ENCODE results near the gene UBIAD1.
A peak's percentile ranks its signal among the peaks of the same experiment; 100 is the strongest.

UBIAD1 gene

DNA sequence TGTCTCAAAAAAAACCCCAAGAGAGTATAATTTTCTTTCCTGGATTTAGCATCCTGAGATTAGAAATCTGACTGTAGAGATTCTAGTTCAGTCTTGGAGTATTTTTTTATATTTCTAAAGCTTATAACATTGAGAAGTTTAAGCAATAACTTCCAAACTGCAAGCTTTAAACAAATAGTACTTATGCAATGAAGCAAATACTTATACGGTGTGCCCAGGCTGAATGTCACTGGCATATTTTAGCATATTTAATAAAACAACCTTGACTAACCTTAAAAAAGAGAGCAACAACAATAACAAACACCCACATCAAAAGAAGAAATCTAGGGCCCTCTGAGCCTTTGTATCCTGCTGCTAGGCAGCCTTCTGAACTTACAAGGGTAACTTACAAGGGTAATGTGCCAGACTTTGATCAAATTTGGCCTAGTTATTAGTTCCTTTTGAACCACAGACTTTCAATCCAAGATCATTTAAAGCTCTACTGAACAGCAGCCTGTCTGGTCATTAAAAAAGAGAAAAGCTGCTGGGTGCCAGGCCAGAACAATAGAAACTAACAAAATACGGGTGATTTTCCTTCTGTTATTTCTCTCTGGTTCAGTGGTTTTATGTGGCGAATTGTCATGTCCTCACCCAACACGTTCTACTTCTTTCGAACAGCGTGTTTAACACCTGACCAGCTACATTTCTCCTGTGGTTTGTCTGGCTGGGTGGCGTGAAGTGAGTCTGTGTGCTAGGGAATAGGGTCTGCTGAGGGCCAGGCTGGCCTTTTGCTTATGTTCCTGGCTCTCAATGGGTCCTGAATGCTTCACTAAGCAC, 26.9 kb upstream of the UBIAD1 start:
- Histone ChIP-seq H3K27ac (replicated peaks; ENCODE audit: low read length) (no peak overlapping the region), H3K18ac (ENCODE audit: low read length) (no peak overlapping the region), H4K8ac (ENCODE audit: low read depth, low read length) (no peak overlapping the region), H3K27me3 (ENCODE audit: control insufficient read depth in 3 of 3, insufficient read depth in 3 of 3, low read depth in 1 of 3, low read length in 3 of 3) (no peaks in the 10 kb centered on the region), H3K14ac (ENCODE audit: low read length) (no peak overlapping the region), H2AFZ (ENCODE audit: low read length) (no peak overlapping the region), H3K9me3 (replicated peaks in 1 of 2; ENCODE audit: control insufficient read depth in 2 of 2, insufficient read depth in 1 of 2, low read depth in 1 of 2, low read length in 2 of 2) (peaks cover 5 to 8% of the 10 kb centered on the region in 2 donors), H3K4me2 (ENCODE audit: insufficient read depth, low read length, poor library complexity, severe bottlenecking) (no peak overlapping the region), H4K91ac (ENCODE audit: low read depth, low read length, poor library complexity) (no peak overlapping the region), H3K4me3 (ENCODE audit: low read length in 2 of 2) (no peak overlapping the region), H3K4me1 (ENCODE audit: control insufficient read depth in 2 of 2, insufficient read depth in 1 of 2, low read depth in 1 of 2, low read length in 2 of 2) (no peaks in the 10 kb centered on the region), H2BK15ac (ENCODE audit: low read length) (no peak overlapping the region), H2AK5ac (ENCODE audit: low read depth, low read length) (no peak overlapping the region), H3K79me1 (ENCODE audit: low read depth, low read length) (no peaks in the 10 kb centered on the region), H2BK120ac (ENCODE audit: low read depth, low read length) (no peak overlapping the region), H3K4ac (ENCODE audit: low read length) (no peak overlapping the region), H3K23ac (ENCODE audit: low read depth, low read length, poor library complexity) (no peak overlapping the region), H3K9ac (ENCODE audit: low read depth, low read length, poor library complexity) (no peak overlapping the region), H2BK12ac (ENCODE audit: low read length) (no peak overlapping the region), H3K36me3 (replicated peaks in 1 of 2; ENCODE audit: control insufficient read depth in 2 of 2, insufficient read depth in 2 of 2, low read length in 2 of 2) (peaks cover 36 to 77% of the 10 kb centered on the region in 2 donors), H2BK5ac (ENCODE audit: low read length) (no peak overlapping the region)
- no peak for DNase-seq (ENCODE audit: low spot score)
- no CpG with 5 or more reads among the region's 7 CpGs for WGBS, 2 donors (ENCODE audit: extremely low coverage in 2 of 2, insufficient read length in 2 of 2, insufficient replicate concordance in 1 of 2)

- no peaks in the 10 kb centered on the region for H3K4me1 ChIP-seq (ENCODE audit: control insufficient read depth in 2 of 2, insufficient read depth in 1 of 2, low read depth in 1 of 2, low read length in 2 of 2)
- peak overlapping the region; percentile 19 for H2BK5ac ChIP-seq (ENCODE audit: low read length)
- no peak overlapping the region for H2AFZ ChIP-seq (ENCODE audit: low read length)
- DNase-seq (ENCODE audit: low spot score) = no peak
- no peak overlapping the region for H3K14ac ChIP-seq (ENCODE audit: low read length)
- H2AK5ac ChIP-seq (ENCODE audit: low read depth, low read length) = no peak overlapping the region
- H3K79me1 ChIP-seq (ENCODE audit: low read depth, low read length) = no peaks in the 10 kb centered on the region
- no peak overlapping the region for H3K4me2 ChIP-seq (ENCODE audit: insufficient read depth, low read length, poor library complexity, severe bottlenecking)
- no peak overlapping the region for H4K91ac ChIP-seq (ENCODE audit: low read depth, low read length, poor library complexity)
- no peak overlapping the region for H3K4ac ChIP-seq (ENCODE audit: low read length)
- H3K23ac ChIP-seq (ENCODE audit: low read depth, low read length, poor library complexity) = no peak overlapping the region
- no peak overlapping the region for H3K27ac ChIP-seq (replicated peaks; ENCODE audit: low read length)
- H4K8ac ChIP-seq (ENCODE audit: low read depth, low read length) = no peak overlapping the region
- no peak overlapping the region for H2BK120ac ChIP-seq (ENCODE audit: low read depth, low read length)
- peaks cover 8 to 11% of the 10 kb centered on the region in 2 donors for H3K9me3 ChIP-seq (replicated peaks in 1 of 2; ENCODE audit: control insufficient read depth in 2 of 2, insufficient read depth in 1 of 2, low read depth in 1 of 2, low read length in 2 of 2)
- no CpG with 5 or more reads among the region's 4 CpGs for WGBS, 2 donors (ENCODE audit: extremely low coverage in 2 of 2, insufficient read length in 2 of 2, insufficient replicate concordance in 1 of 2)
- peaks cover 43 to 78% of the 10 kb centered on the region in 2 donors for H3K36me3 ChIP-seq (replicated peaks in 1 of 2; ENCODE audit: control insufficient read depth in 2 of 2, insufficient read depth in 2 of 2, low read length in 2 of 2)
- no peak overlapping the region for H2BK15ac ChIP-seq (ENCODE audit: low read length)
- H3K18ac ChIP-seq (ENCODE audit: low read length) = no peak overlapping the region
- H3K27me3 ChIP-seq (ENCODE audit: control insufficient read depth in 3 of 3, insufficient read depth in 3 of 3, low read depth in 1 of 3, low read length in 3 of 3) = no peaks in the 10 kb centered on the region
- no peak overlapping the region for H3K4me3 ChIP-seq (ENCODE audit: low read length in 2 of 2)
- H3K9ac ChIP-seq (ENCODE audit: low read depth, low read length, poor library complexity) = no peak overlapping the region
- H2BK12ac ChIP-seq (ENCODE audit: low read length) = no peak overlapping the region
Measured at GRCh38 chr1:11248169-11248568, 24.8 kb upstream of the UBIAD1 start.

GRCh38 chr1:11252538-11252937, 20.5 kb upstream of the UBIAD1 start:
- no peak overlapping the region for H3K14ac ChIP-seq (ENCODE audit: low read length)
- WGBS, 2 donors (ENCODE audit: extremely low coverage in 2 of 2, insufficient read length in 2 of 2, insufficient replicate concordance in 1 of 2) = no CpG with 5 or more reads among the region's 8 CpGs
- no peak overlapping the region for H3K27ac ChIP-seq (replicated peaks; ENCODE audit: low read length)
- H2BK120ac ChIP-seq (ENCODE audit: low read depth, low read length) = no peak overlapping the region
- H3K36me3 ChIP-seq (replicated peaks in 1 of 2; ENCODE audit: control insufficient read depth in 2 of 2, insufficient read depth in 2 of 2, low read length in 2 of 2) = peaks cover 53 to 79% of the 10 kb centered on the region in 2 donors
- H3K9ac ChIP-seq (ENCODE audit: low read depth, low read length, poor library complexity) = no peak overlapping the region
- H2BK12ac ChIP-seq (ENCODE audit: low read length) = no peak overlapping the region
- H3K79me1 ChIP-seq (ENCODE audit: low read depth, low read length) = peaks cover 3% of the 10 kb centered on the region
- no peak overlapping the region for H4K91ac ChIP-seq (ENCODE audit: low read depth, low read length, poor library complexity)
- no peak for DNase-seq (ENCODE audit: low spot score)
- no peak overlapping the region for H3K4me3 ChIP-seq (ENCODE audit: low read length in 2 of 2)
- peaks cover 8 to 11% of the 10 kb centered on the region in 2 donors for H3K9me3 ChIP-seq (replicated peaks in 1 of 2; ENCODE audit: control insufficient read depth in 2 of 2, insufficient read depth in 1 of 2, low read depth in 1 of 2, low read length in 2 of 2)
- no peak overlapping the region for H3K4me2 ChIP-seq (ENCODE audit: insufficient read depth, low read length, poor library complexity, severe bottlenecking)
- no peak overlapping the region for H3K23ac ChIP-seq (ENCODE audit: low read depth, low read length, poor library complexity)
- no peak overlapping the region for H2AFZ ChIP-seq (ENCODE audit: low read length)
- no peaks in the 10 kb centered on the region for H3K27me3 ChIP-seq (ENCODE audit: control insufficient read depth in 3 of 3, insufficient read depth in 3 of 3, low read depth in 1 of 3, low read length in 3 of 3)
- no peaks in the 10 kb centered on the region for H3K4me1 ChIP-seq (ENCODE audit: control insufficient read depth in 2 of 2, insufficient read depth in 1 of 2, low read depth in 1 of 2, low read length in 2 of 2)
- H3K4ac ChIP-seq (ENCODE audit: low read length) = no peak overlapping the region
- H3K18ac ChIP-seq (ENCODE audit: low read length) = no peak overlapping the region
- no peak overlapping the region for H4K8ac ChIP-seq (ENCODE audit: low read depth, low read length)
- H2BK15ac ChIP-seq (ENCODE audit: low read length) = no peak overlapping the region
- no peak overlapping the region for H2BK5ac ChIP-seq (ENCODE audit: low read length)
- H2AK5ac ChIP-seq (ENCODE audit: low read depth, low read length) = no peak overlapping the region

- Histone ChIP-seq H3K23ac (ENCODE audit: low read depth, low read length, poor library complexity) (no peak overlapping the region), H3K9me3 (replicated peaks in 1 of 2; ENCODE audit: control insufficient read depth in 2 of 2, insufficient read depth in 1 of 2, low read depth in 1 of 2, low read length in 2 of 2) (peaks cover 8 to 11% of the 10 kb centered on the region in 2 donors), H2AFZ (ENCODE audit: low read length) (no peak overlapping the region), H2BK12ac (ENCODE audit: low read length) (no peak overlapping the region), H2BK5ac (ENCODE audit: low read length) (no peak overlapping the region), H3K4me2 (ENCODE audit: insufficient read depth, low read length, poor library complexity, severe bottlenecking) (no peak overlapping the region), H3K4me3 (ENCODE audit: low read length in 2 of 2) (no peak overlapping the region), H3K27me3 (ENCODE audit: control insufficient read depth in 3 of 3, insufficient read depth in 3 of 3, low read depth in 1 of 3, low read length in 3 of 3) (no peaks in the 10 kb centered on the region), H3K14ac (ENCODE audit: low read length) (no peak overlapping the region), H4K8ac (ENCODE audit: low read depth, low read length) (no peak overlapping the region), H3K27ac (replicated peaks; ENCODE audit: low read length) (no peak overlapping the region), H2BK120ac (ENCODE audit: low read depth, low read length) (no peak overlapping the region), H3K4me1 (ENCODE audit: control insufficient read depth in 2 of 2, insufficient read depth in 1 of 2, low read depth in 1 of 2, low read length in 2 of 2) (no peaks in the 10 kb centered on the region), H3K79me1 (ENCODE audit: low read depth, low read length) (peaks cover 3% of the 10 kb centered on the region), H3K18ac (ENCODE audit: low read length) (no peak overlapping the region), H3K9ac (ENCODE audit: low read depth, low read length, poor library complexity) (no peak overlapping the region), H4K91ac (ENCODE audit: low read depth, low read length, poor library complexity) (no peak overlapping the region), H3K36me3 (replicated peaks in 1 of 2; ENCODE audit: control insufficient read depth in 2 of 2, insufficient read depth in 2 of 2, low read length in 2 of 2) (peaks cover 55 to 78% of the 10 kb centered on the region in 2 donors), H2AK5ac (ENCODE audit: low read depth, low read length) (no peak overlapping the region), H2BK15ac (ENCODE audit: low read length) (no peak overlapping the region), H3K4ac (ENCODE audit: low read length) (no peak overlapping the region)
- WGBS, 2 donors (ENCODE audit: extremely low coverage in 2 of 2, insufficient read length in 2 of 2, insufficient replicate concordance in 1 of 2) = no CpG with 5 or more reads among the region's 8 CpGs
- no peak for DNase-seq (ENCODE audit: low spot score)
Measured at GRCh38 chr1:11253226-11253625, 19.8 kb upstream of the UBIAD1 start.
